Measurements from ENCODE around the gene LAMA3. TPM values are rescaled to one million over a fixed set of nuclear protein-coding genes. Genes with fewer than 3 reads are reported as not detected.

The LAMA3 gene
- total and polyA plus RNA-seq, 10 of the 15 experiments (the other 5 are each of a cell fraction or from before 2014, with no cell fraction given) = 0.37 to 6.5 (median 5.4) TPM

GRCh38 chr18:23714576-23714975 is 25.3 kb downstream of the LAMA3 start:
- ChIA-PET SMC1A (ENCODE audit: uncharacterized antibody, unreplicated experiment) (interaction anchor here (0.8 to 1.4 kb wide), 2 partner anchors 11 to 88 kb away, joined by 3 to 4 read pairs; no protein-coding TSS in a partner anchor), CTCF (interaction anchor here (1.7 to 2.7 kb wide), 2 partner anchors 11 to 88 kb away, joined by 3 to 9 read pairs; no protein-coding TSS in a partner anchor), RAD21 (ENCODE audit: unreplicated experiment) (no interaction called here), POLR2A (no interaction called here)
- no peak overlapping the region for H3K9ac ChIP-seq (ENCODE audit: control insufficient read depth, insufficient read depth, low read length)
- DNase-seq (ENCODE audit: low read depth, low spot score) (no peak), ATAC-seq (no peak), FAIRE-seq (no peak)
- no peaks in the 10 kb centered on the region for H3K79me2 ChIP-seq (ENCODE audit: control insufficient read depth, insufficient read depth, low read length)
- no peaks in the 10 kb centered on the region for H3K4me1 ChIP-seq (ENCODE audit: control insufficient read depth, insufficient read depth, low read length)
- WGBS (ENCODE audit: insufficient coverage, insufficient replicate concordance, low lambda C conversion rate, missing lambda C conversion rate) = 57% methylated on average over 4 of the region's 4 CpGs
- H3K4me2 ChIP-seq (ENCODE audit: control insufficient read depth, insufficient read depth) = no peak overlapping the region
- H3K4me3 ChIP-seq = no peak overlapping the region
- no TSS peak for BruUV-seq (replicated peaks)
- no peaks in the 10 kb centered on the region for H3K9me3 ChIP-seq (replicated peaks; ENCODE audit: control insufficient read depth, insufficient read depth, low read length)
- intact Hi-C loops (cut with micrococcal nuclease; ENCODE audit: unreplicated experiment) (loop anchor here (10.0 kb wide), 1 partner anchor 200 kb away; no protein-coding TSS in a partner anchor), in situ Hi-C loops (cut with MboI) (no loop called here)
- no peak overlapping the region for H3K27ac ChIP-seq (ENCODE audit: control insufficient read depth, insufficient read depth)
- H2AFZ ChIP-seq (ENCODE audit: control insufficient read depth, low read depth, low read length) = no peak overlapping the region
- no peaks in the 10 kb centered on the region; a peak in 1 of 4 replicates for H3K27me3 ChIP-seq (replicated peaks in 1 of 2; ENCODE audit: control insufficient read depth in 2 of 2, insufficient read depth in 2 of 2, low read length in 1 of 2)
- no peaks in the 10 kb centered on the region for H4K20me1 ChIP-seq (ENCODE audit: control insufficient read depth, insufficient read depth)
- no peak for TF ChIP-seq USF1 (IDR thresholded peaks at IDR 0.05; ENCODE audit: borderline replicate concordance, extremely low read length, insufficient read depth, low read depth, low read length)
- no peak for TF ChIP-seq ZNF217 (IDR thresholded peaks at IDR 0.05)
- TF ChIP-seq RB1 (IDR thresholded peaks at IDR 0.05; ENCODE audit: borderline replicate concordance) = no peak
- TF ChIP-seq RCOR1 (conservative IDR thresholded peaks at IDR 0.05; ENCODE audit: low read depth, low read length) = no peak
- no peak for TF ChIP-seq SUPT20H (IDR thresholded peaks at IDR 0.05; ENCODE audit: borderline replicate concordance, control insufficient read depth, low read depth, low read length)
- no peak for TF ChIP-seq HDAC6 (IDR thresholded peaks at IDR 0.05; ENCODE audit: unreplicated experiment)
- TF ChIP-seq SUZ12 (IDR thresholded peaks at IDR 0.05; ENCODE audit: unreplicated experiment) = no peak
- no peak for TF ChIP-seq MYB (IDR thresholded peaks at IDR 0.05; ENCODE audit: borderline replicate concordance, low read depth, low read length)
- TF ChIP-seq RBBP5 (conservative IDR thresholded peaks at IDR 0.05) = no peak
- no peak for TF ChIP-seq ZBTB40 (IDR thresholded peaks at IDR 0.05; ENCODE audit: borderline replicate concordance)
- no peak for TF ChIP-seq POU2F2 (IDR thresholded peaks at IDR 0.05; ENCODE audit: borderline replicate concordance, low read depth, low read length)
- no peak for TF ChIP-seq MEF2A (IDR thresholded peaks at IDR 0.05; ENCODE audit: insufficient read depth, low read depth, low read length)
- TF ChIP-seq BCLAF1 (IDR thresholded peaks at IDR 0.05) = no peak
- H3K36me3 ChIP-seq (ENCODE audit: control insufficient read depth in 2 of 2, insufficient read depth in 2 of 2, low read length in 1 of 2) = no peaks in the 10 kb centered on the region

Data from GM12878 (cell line).